K562 (cell line): ENCODE measurements around the gene KCNMB1. TPM values are rescaled to one million over a fixed set of nuclear protein-coding genes. Genes with fewer than 3 reads are reported as not detected.
A peak's percentile ranks its signal among the peaks of the same experiment; 100 is the strongest.

Source experiments
- ARID1B ChIP-seq: fragments of 450-650 bp; IDR thresholded peaks from 2 replicates; pipeline ENCODE4 v1.6.1; 2016; ENCODE audit warnings: antibody characterized with exemption, mild to moderate bottlenecking, inconsistent platforms
- ASH1L ChIP-seq: fragments of 450-650 bp; IDR thresholded peaks from 2 replicates; pipeline ENCODE4 v1.6.1; 2018; ENCODE audit warnings: borderline replicate concordance, mild to moderate bottlenecking, low read depth; ENCODE audit not compliant: partially characterized antibody
- CREM ChIP-seq: IDR thresholded peaks from 2 replicates; pipeline ENCODE4 v1.6.1; 2014; ENCODE audit warnings: antibody characterized with exemption, low read depth
- CTBP1 ChIP-seq: fragments of 450-650 bp; IDR thresholded peaks from 2 replicates; pipeline ENCODE4 v1.6.1; 2016; ENCODE audit warnings: borderline replicate concordance
- DEAF1 ChIP-seq: fragments of 450-650 bp; formaldehyde crosslinking; IDR thresholded peaks from 2 replicates; pipeline ENCODE4 v1.4.0; 2020; ENCODE audit warnings: mild to moderate bottlenecking, moderate library complexity
- FOXJ3 ChIP-seq: sonication (generic); formaldehyde crosslinking; IDR thresholded peaks from 2 replicates; pipeline ENCODE4 v1.4.0; 2020; ENCODE audit warnings: mild to moderate bottlenecking, missing genetic modification reagents
- GMEB1 ChIP-seq: fragments of 250-450 bp; sonication (Bioruptor Pico); IDR thresholded peaks from 2 replicates; pipeline ENCODE4 v1.4.0; 2020; ENCODE audit warnings: mild to moderate bottlenecking
- HDAC2 ChIP-seq: fragments of 450-650 bp; IDR thresholded peaks from 2 replicates; pipeline ENCODE4 v1.6.1; 2016; ENCODE audit warnings: mild to moderate bottlenecking
- HMBOX1 ChIP-seq: sonication (generic); IDR thresholded peaks from 2 replicates; pipeline ENCODE4 v1.6.1; 2016
- NFYB ChIP-seq: IDR thresholded peaks from 2 replicates; pipeline ENCODE4 v1.6.1; 2011; ENCODE audit warnings: mild to moderate bottlenecking, moderate library complexity; ENCODE audit not compliant: insufficient read length; ENCODE audit errors: extremely low read depth
- PBX2 ChIP-seq, 2 experiments: IDR thresholded peaks in 1 of 2; conservative IDR thresholded peaks in 1 of 2; 2 replicates each; pipeline ENCODE4 v1.6.1; 2016; ENCODE audit warnings: low read depth in 2 of 2, mild to moderate bottlenecking in 1 of 2, missing compliant biosample characterization in 1 of 2, missing genetic modification characterization in 1 of 2, moderate library complexity in 1 of 2
- RAD21 ChIP-seq, 2 experiments: fragments of 250-450 bp in 1 of 2; fragments of 450-650 bp in 1 of 2; sonication (Bioruptor Pico) in 1 of 2; formaldehyde crosslinking in 1 of 2; IDR thresholded peaks in 1 of 2; conservative IDR thresholded peaks in 1 of 2; 2 replicates each; pipeline versions ENCODE4 v1.4.0 to v1.8.0; 2020 to 2022; ENCODE audit warnings: mild to moderate bottlenecking in 2 of 2, moderate library complexity in 1 of 2
- RBM14 ChIP-seq: fragments of 200-400 bp; formaldehyde crosslinking; IDR thresholded peaks from 2 replicates; pipeline ENCODE4 v1.6.1; 2018; ENCODE audit warnings: low read depth, mild to moderate bottlenecking, low read length, moderate library complexity, borderline replicate concordance; ENCODE audit not compliant: insufficient read depth
- SMC3 ChIP-seq: conservative IDR thresholded peaks from 2 replicates; pipeline ENCODE4 v1.6.1; 2011; ENCODE audit warnings: low read depth, low read length, improper control_type of control experiment; ENCODE audit not compliant: insufficient read depth
- TFAM ChIP-seq: fragments of 250-450 bp; sonication (Bioruptor Pico); conservative IDR thresholded peaks from 2 replicates; pipeline ENCODE4 v1.5.0; 2021; ENCODE audit warnings: mild to moderate bottlenecking, moderate library complexity
- TRIM25 ChIP-seq: fragments of 450-650 bp; IDR thresholded peaks from 2 replicates; pipeline ENCODE4 v1.7.0; 2016; ENCODE audit warnings: borderline replicate concordance
- U2AF1 ChIP-seq: fragments of 200-400 bp; formaldehyde crosslinking; optimal IDR thresholded peaks from 2 replicates; pipeline ENCODE3; 2017; ENCODE audit warnings: mild to moderate bottlenecking, low read depth, low read length, moderate library complexity
- ZBED1 ChIP-seq: IDR thresholded peaks from 2 replicates; pipeline ENCODE4 v1.6.1; 2014
- ZNF778 ChIP-seq: fragments of 450-650 bp; formaldehyde crosslinking; IDR thresholded peaks from 2 replicates; pipeline ENCODE4 v1.4.0; 2020; ENCODE audit warnings: mild to moderate bottlenecking, moderate library complexity
- polyA plus RNA-seq, 8 experiments: library from polyadenylated mRNA; depleted of rRNA in 4 of 8; stranded (reverse) in 5 of 8; unstranded in 3 of 8; fragments of >200 nt; fragmentation: Nextera tagmentation in 2 of 8; fragmentation: Illumina TruSeq in 1 of 8; extraction: Ambion mirVana in 2 of 8; extraction: Trizol in 1 of 8; gene quantifications; 2 replicates each; pipeline versions ENCODE4 v1.2.1 to v1.2.3, GENCODE V29; 2011 to 2014; ENCODE audit warnings: inconsistent platforms in 1 of 8, missing spikeins in 1 of 8
- total RNA-seq, 7 experiments: library from RNA; depleted of rRNA in 6 of 7; stranded (reverse); fragments of >200 nt in 6 of 7; fragmentation: Illumina TruSeq in 2 of 7; extraction: Trizol in 2 of 7; gene quantifications; 2 replicates each; pipeline versions ENCODE4 v1.2.1 to v1.2.3, GENCODE V29; 2011 to 2021; ENCODE audit warnings: low replicate concordance in 1 of 7

Gene KCNMB1
- total and polyA plus RNA-seq, 9 of the 15 experiments (the other 6 are each of a cell fraction or from before 2014, with no cell fraction given) = not detected

- TF ChIP-seq GMEB1 (CRISPR knock-in tag) (no peak), RBM14 (no peak), HDAC2 (no peak), RAD21 (CRISPR knock-in tag; conservative IDR thresholded peaks at IDR 0.05 in 1 of 2, IDR thresholded peaks at IDR 0.05 in 1 of 2) (peak; percentile 66 to 79), ASH1L (no peak), ARID1B (no peak), ZBED1 (no peak), CTBP1 (no peak), CREM (no peak), SMC3 (peak; percentile 70), TRIM25 (no peak), FOXJ3 (CRISPR knock-in tag) (no peak), DEAF1 (CRISPR knock-in tag) (peak; percentile 59; the same call in 1 of the 2 replicates), PBX2 (CRISPR knock-in tag; IDR thresholded peaks at IDR 0.05; ENCODE audit: low read depth) (no peak), PBX2 (tag; conservative IDR thresholded peaks at IDR 0.05; ENCODE audit: low read depth) (no peak), ZNF778 (no peak), HMBOX1 (no peak), NFYB (no peak), TFAM (CRISPR knock-in tag) (no peak), U2AF1 (no peak)
These were observed 31.7 kb upstream of the KCNMB1 start (continued) for GRCh38 chr5:170420806-170421412.
